Hepatocyte (in vitro differentiated cells): ENCODE measurements around the gene ARHGAP26.

Source experiments
- CTCF ChIP-seq: fragments of 200-600 bp; sonication (generic); IDR thresholded peaks from 2 replicates; pipeline ENCODE4 v1.5.1; 2016; ENCODE audit warnings: antibody characterized with exemption, mild to moderate bottlenecking; ENCODE audit not compliant: poor library complexity
- EZH2 ChIP-seq: fragments of 200-600 bp; sonication (generic); IDR thresholded peaks from 2 replicates; pipeline ENCODE4 v1.6.1; 2016; ENCODE audit warnings: antibody characterized with exemption, mild to moderate bottlenecking, borderline replicate concordance
- EZH2phosphoT487 ChIP-seq: fragments of 200-600 bp; sonication (generic); IDR thresholded peaks from one replicate; pipeline ENCODE4 v1.6.1; 2018; ENCODE audit warnings: antibody characterized with exemption, mild to moderate bottlenecking, low read depth, moderate library complexity; ENCODE audit not compliant: unreplicated experiment, severe bottlenecking

GRCh38 chr5:142749321-142749720 lies 20.9 kb upstream of the ARHGAP26 start:
- no peak for TF ChIP-seq CTCF
- no peak for TF ChIP-seq EZH2
- TF ChIP-seq EZH2phosphoT487, result no peak
